Upper lobe of left lung (tissue), 6 donors: ENCODE data around the gene SORCS1. TPM values are rescaled to one million over a fixed set of nuclear protein-coding genes. Genes with fewer than 3 reads are reported as not detected.

Source experiments
- ATAC-seq, 2 donors: fragments of 200-7000 bp; cut with Tn5 transposase; one replicate each; pipeline ENCODE4 v1.9.1; 2022; ENCODE audit warnings: mild to moderate bottlenecking in 2 of 2, moderate library complexity in 2 of 2; ENCODE audit not compliant: low FRiP score in 2 of 2
- DNase-seq, 2 donors: peaks; one replicate each; pipeline ENCODE4 v3.0.0-alpha.2; 2019 to 2020
- H3K27ac ChIP-seq, 4 donors: fragments of 200-600 bp; sonication (generic); one replicate each; pipeline ENCODE4 v1.5.1; 2016 to 2019
- H3K27me3 ChIP-seq, 4 donors: fragments of 200-600 bp; sonication (generic); one replicate each; pipeline ENCODE4 v1.5.1; 2017 to 2019
- H3K36me3 ChIP-seq, 4 donors: fragments of 200-600 bp; sonication (generic); one replicate each; pipeline ENCODE4 v1.5.1; 2016 to 2019
- H3K4me1 ChIP-seq, 4 donors: fragments of 200-600 bp; sonication (generic); one replicate each; pipeline ENCODE4 v1.5.1; 2018 to 2019
- H3K4me3 ChIP-seq, 4 donors: fragments of 200-600 bp; sonication (generic); one replicate each; pipeline ENCODE4 v1.5.1; 2017 to 2019; ENCODE audit warnings: mild to moderate bottlenecking in 2 of 4, moderate library complexity in 1 of 4
- H3K9me3 ChIP-seq, 4 donors: fragments of 200-600 bp; sonication (generic); one replicate each; pipeline ENCODE4 v1.5.1; 2018 to 2019
- EP300 ChIP-seq, 4 donors: sonication (generic); formaldehyde crosslinking; IDR thresholded peaks; one replicate each; pipeline ENCODE4 v1.5.1; 2017; ENCODE audit warnings: antibody characterized with exemption in 4 of 4, control low read depth in 2 of 4
- POLR2A ChIP-seq, 4 donors: fragments of 450-650 bp; IDR thresholded peaks; one replicate each; pipeline ENCODE4 v1.5.1; 2016 to 2017; ENCODE audit warnings: antibody characterized with exemption in 4 of 4, mild to moderate bottlenecking in 2 of 4
- POLR2AphosphoS5 ChIP-seq, 2 donors: sonication (generic); formaldehyde crosslinking; IDR thresholded peaks; one replicate each; pipeline ENCODE4 v1.5.1; 2017; ENCODE audit warnings: antibody characterized with exemption in 2 of 2
- WGBS, 2 donors: methylation state at CpG; one replicate each; pipeline ENCODE4 v1.1.5; 2017 to 2018; 5-methylcytosine and 5-hydroxymethylcytosine counted together
- total RNA-seq, 6 donors: library from RNA; depleted of rRNA in 4 of 6; stranded (reverse); fragments of >200 nt in 4 of 6; gene quantifications; one replicate each; pipeline versions ENCODE4 v1.1.0 to v1.2.1, GENCODE V29; 2016 to 2021
- TF ChIP-seq, protein P1 (sequence below), 6 experiments: fragments of 450-650 bp in 4 of 6; fragments of 200-600 bp in 2 of 6; sonication (generic) in 2 of 6; IDR thresholded peaks; one replicate each; pipeline ENCODE4 v1.5.1; 2016 to 2019; ENCODE audit warnings: antibody characterized with exemption in 6 of 6
- donor health status: DM: no; HTN: no; CAD: no; lungs with moderate emphysema.
- donor health status: DM: no; HTN: yes; CAD: no; lungs with severe emphysema.

Gene SORCS1
- total RNA-seq, 6 donors from 2014 or later = 0.10 to 0.77 (median 0.10) TPM; not detected in 3

- Histone ChIP-seq H3K9me3 (no peaks in the 10 kb centered on the region), H3K36me3 (no peaks in the 10 kb centered on the region), H3K4me1 (no peaks in the 10 kb centered on the region), H3K4me3 (no peak overlapping the region), H3K27me3 (no peaks in the 10 kb centered on the region), H3K27ac (no peak overlapping the region)
- DNase-seq = no peak
- WGBS, 2 donors = 75 to 90% methylated on average over 2 of the region's 2 CpGs
- ATAC-seq = no peak
- TF ChIP-seq, protein P1, sequence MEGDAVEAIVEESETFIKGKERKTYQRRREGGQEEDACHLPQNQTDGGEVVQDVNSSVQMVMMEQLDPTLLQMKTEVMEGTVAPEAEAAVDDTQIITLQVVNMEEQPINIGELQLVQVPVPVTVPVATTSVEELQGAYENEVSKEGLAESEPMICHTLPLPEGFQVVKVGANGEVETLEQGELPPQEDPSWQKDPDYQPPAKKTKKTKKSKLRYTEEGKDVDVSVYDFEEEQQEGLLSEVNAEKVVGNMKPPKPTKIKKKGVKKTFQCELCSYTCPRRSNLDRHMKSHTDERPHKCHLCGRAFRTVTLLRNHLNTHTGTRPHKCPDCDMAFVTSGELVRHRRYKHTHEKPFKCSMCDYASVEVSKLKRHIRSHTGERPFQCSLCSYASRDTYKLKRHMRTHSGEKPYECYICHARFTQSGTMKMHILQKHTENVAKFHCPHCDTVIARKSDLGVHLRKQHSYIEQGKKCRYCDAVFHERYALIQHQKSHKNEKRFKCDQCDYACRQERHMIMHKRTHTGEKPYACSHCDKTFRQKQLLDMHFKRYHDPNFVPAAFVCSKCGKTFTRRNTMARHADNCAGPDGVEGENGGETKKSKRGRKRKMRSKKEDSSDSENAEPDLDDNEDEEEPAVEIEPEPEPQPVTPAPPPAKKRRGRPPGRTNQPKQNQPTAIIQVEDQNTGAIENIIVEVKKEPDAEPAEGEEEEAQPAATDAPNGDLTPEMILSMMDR (IDR thresholded peaks at IDR 0.05) = no peak
- TF ChIP-seq EP300 (IDR thresholded peaks at IDR 0.05) (no peak), POLR2A (IDR thresholded peaks at IDR 0.05) (no peak), POLR2AphosphoS5 (IDR thresholded peaks at IDR 0.05) (no peak)
Measured at GRCh38 chr10:106680061-106680460, 484.4 kb downstream of the SORCS1 start.

DNA sequence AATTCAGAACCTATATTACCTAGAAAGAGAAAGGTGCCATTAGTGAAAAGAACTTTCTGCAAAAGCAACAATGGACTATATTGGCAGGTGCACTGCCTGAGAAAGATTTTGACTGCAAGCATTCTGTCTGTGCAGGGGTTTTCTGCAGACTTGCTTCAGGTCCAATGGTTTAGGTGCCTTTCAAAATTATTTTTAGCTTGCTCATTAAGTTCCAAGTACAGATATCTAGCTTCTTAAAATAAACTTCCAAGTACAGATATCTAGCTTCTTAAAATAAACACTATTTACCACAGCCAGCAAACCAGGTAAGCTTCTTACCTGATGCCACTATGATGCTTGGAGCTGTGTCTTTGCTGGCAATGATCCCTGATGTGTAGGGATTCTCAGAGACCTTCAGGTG is 485.2 kb downstream of the SORCS1 start:
- no peaks in the 10 kb centered on the region for H3K36me3 ChIP-seq
- no peak for DNase-seq
- no peaks in the 10 kb centered on the region for H3K27me3 ChIP-seq
- no peak overlapping the region for H3K27ac ChIP-seq
- H3K4me3 ChIP-seq = no peak overlapping the region
- no peak for ATAC-seq
- H3K9me3 ChIP-seq = no peaks in the 10 kb centered on the region
- H3K4me1 ChIP-seq = no peaks in the 10 kb centered on the region
- no peak for TF ChIP-seq EP300 (IDR thresholded peaks at IDR 0.05)
- no peak for TF ChIP-seq POLR2A (IDR thresholded peaks at IDR 0.05)
- TF ChIP-seq, protein P1 (IDR thresholded peaks at IDR 0.05) = no peak
- no peak for TF ChIP-seq POLR2AphosphoS5 (IDR thresholded peaks at IDR 0.05)

DNA sequence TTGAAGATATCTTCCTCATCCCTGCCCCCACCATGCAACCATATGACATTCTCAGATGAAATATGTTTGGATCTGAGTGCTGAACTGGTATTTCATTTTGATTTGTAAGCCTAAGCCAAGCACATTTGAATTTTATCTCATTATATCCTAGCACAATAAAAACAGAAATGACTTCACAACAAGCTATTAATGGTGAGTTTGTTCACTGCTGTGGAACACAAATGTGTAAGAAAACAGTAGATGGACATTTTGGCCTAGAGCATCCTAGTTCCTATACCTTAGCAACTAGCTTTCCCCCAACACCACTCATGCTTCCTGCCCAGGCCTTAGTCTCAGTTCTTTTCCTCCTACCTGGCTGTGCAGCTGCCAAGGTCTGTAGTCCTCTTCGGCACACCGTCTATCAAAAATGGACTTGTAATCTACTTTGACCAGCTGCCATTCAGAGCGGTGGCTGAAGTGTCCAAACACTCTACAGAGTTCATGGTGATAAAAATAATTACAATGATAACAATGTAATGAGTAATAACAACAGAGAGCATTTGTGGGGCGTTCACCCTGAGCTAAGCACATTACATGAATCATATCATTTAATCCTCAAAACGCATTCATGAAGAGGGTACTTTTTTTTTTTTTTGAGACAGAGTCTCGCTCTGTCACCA is 491.9 kb downstream of the SORCS1 start:
- no peaks in the 10 kb centered on the region for H3K36me3 ChIP-seq
- no peaks in the 10 kb centered on the region for H3K27me3 ChIP-seq
- H3K4me3 ChIP-seq = no peak overlapping the region
- no peak overlapping the region for H3K27ac ChIP-seq
- H3K4me1 ChIP-seq = no peaks in the 10 kb centered on the region
- ATAC-seq (no peak), DNase-seq (no peak)
- 84 to 86% methylated on average over 6 of the region's 6 CpGs for whole genome bisulfite sequencing, 2 donors
- no peak for TF ChIP-seq POLR2A (IDR thresholded peaks at IDR 0.05)
- TF ChIP-seq, protein P1 (IDR thresholded peaks at IDR 0.05) = no peak
- TF ChIP-seq EP300 (IDR thresholded peaks at IDR 0.05) = no peak
- no peaks in the 10 kb centered on the region for H3K9me3 ChIP-seq

- WGBS, 2 donors = 69 to 83% methylated on average over 3 of the region's 3 CpGs
- TF ChIP-seq, protein P1 (IDR thresholded peaks at IDR 0.05) = no peak
- TF ChIP-seq POLR2AphosphoS5 (IDR thresholded peaks at IDR 0.05) (no peak), POLR2A (IDR thresholded peaks at IDR 0.05) (no peak), EP300 (IDR thresholded peaks at IDR 0.05) (no peak)
- Histone ChIP-seq H3K4me1 (no peaks in the 10 kb centered on the region), H3K9me3 (no peaks in the 10 kb centered on the region), H3K36me3 (no peaks in the 10 kb centered on the region), H3K27me3 (no peaks in the 10 kb centered on the region), H3K4me3 (no peak overlapping the region), H3K27ac (no peak overlapping the region)
- no peak for ATAC-seq
- DNase-seq = no peak
Measured at GRCh38 chr10:106661767-106662140, 502.8 kb downstream of the SORCS1 start.

- TF ChIP-seq, protein P1 (IDR thresholded peaks at IDR 0.05) = no peak
- TF ChIP-seq POLR2AphosphoS5 (IDR thresholded peaks at IDR 0.05) (no peak), POLR2A (IDR thresholded peaks at IDR 0.05) (no peak), EP300 (IDR thresholded peaks at IDR 0.05) (no peak)
- 69 to 72% methylated on average over 5 of the region's 5 CpGs for WGBS, 2 donors
- no peak for DNase-seq
- H3K9me3 ChIP-seq = no peaks in the 10 kb centered on the region
- no peaks in the 10 kb centered on the region for H3K36me3 ChIP-seq
- no peak overlapping the region for H3K4me3 ChIP-seq
- H3K27ac ChIP-seq = no peak overlapping the region
- no peaks in the 10 kb centered on the region for H3K4me1 ChIP-seq
- H3K27me3 ChIP-seq = no peaks in the 10 kb centered on the region
- no peak for ATAC-seq
Measured at GRCh38 chr10:106661133-106661766, 503.3 kb downstream of the SORCS1 start.
